Measurements from ENCODE around the gene SLC29A1. TPM values are rescaled to one million over a fixed set of nuclear protein-coding genes. Genes with fewer than 3 reads are reported as not detected.

SLC29A1 gene
- total RNA-seq, 1 donor from 2014 or later = 144 TPM

GRCh38 chr6:44232676-44233566, 9.5 kb downstream of the SLC29A1 start:
- intact Hi-C loops (cut with micrococcal nuclease) = no loop called here
- peaks cover 51% of the 10 kb centered on the region for H3K36me3 Mint-ChIP-seq (ENCODE audit: low read depth)
- peaks cover 19% of the 10 kb centered on the region for H3K4me1 Mint-ChIP-seq
- peak overlapping the region; percentile 48 for H3K27ac Mint-ChIP-seq
- H3K9me3 Mint-ChIP-seq = no peaks in the 10 kb centered on the region
- no peaks in the 10 kb centered on the region for H3K27me3 Mint-ChIP-seq
- no peak for DNase-seq
- H3K4me3 Mint-ChIP-seq = no peak overlapping the region

DNA sequence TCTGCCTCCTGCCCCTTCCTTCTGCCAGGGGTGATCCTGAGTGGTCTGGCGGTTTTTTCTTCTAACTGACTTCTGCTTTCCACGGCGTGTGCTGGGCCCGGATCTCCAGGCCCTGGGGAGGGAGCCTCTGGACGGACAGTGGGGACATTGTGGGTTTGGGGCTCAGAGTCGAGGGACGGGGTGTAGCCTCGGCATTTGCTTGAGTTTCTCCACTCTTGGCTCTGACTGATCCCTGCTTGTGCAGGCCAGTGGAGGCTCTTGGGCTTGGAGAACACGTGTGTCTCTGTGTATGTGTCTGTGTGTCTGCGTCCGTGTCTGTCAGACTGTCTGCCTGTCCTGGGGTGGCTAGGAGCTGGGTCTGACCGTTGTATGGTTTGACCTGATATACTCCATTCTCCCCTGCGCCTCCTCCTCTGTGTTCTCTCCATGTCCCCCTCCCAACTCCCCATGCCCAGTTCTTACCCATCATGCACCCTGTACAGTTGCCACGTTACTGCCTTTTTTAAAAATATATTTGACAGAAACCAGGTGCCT, 10.2 kb downstream of the SLC29A1 start:
- H3K27ac Mint-ChIP-seq = peak overlapping the region; percentile 5
- H3K27me3 Mint-ChIP-seq = no peaks in the 10 kb centered on the region
- intact Hi-C loops (cut with micrococcal nuclease) = no loop called here
- DNase-seq = no peak
- peaks cover 25% of the 10 kb centered on the region for H3K4me1 Mint-ChIP-seq
- H3K36me3 Mint-ChIP-seq (ENCODE audit: low read depth) = peaks cover 51% of the 10 kb centered on the region
- H3K9me3 Mint-ChIP-seq = no peaks in the 10 kb centered on the region
- no peak overlapping the region for H3K4me3 Mint-ChIP-seq

- intact Hi-C loops (cut with micrococcal nuclease) = loop anchor here (5.0 kb wide), 1 partner anchor 137 kb away; no protein-coding TSS in a partner anchor
- H3K27ac Mint-ChIP-seq = no peak overlapping the region
- H3K27me3 Mint-ChIP-seq = no peaks in the 10 kb centered on the region
- no peaks in the 10 kb centered on the region for H3K9me3 Mint-ChIP-seq
- no peak for DNase-seq
- peaks cover 45% of the 10 kb centered on the region for H3K36me3 Mint-ChIP-seq (ENCODE audit: low read depth)
- H3K4me3 Mint-ChIP-seq = no peak overlapping the region
- H3K4me1 Mint-ChIP-seq = peaks cover 31% of the 10 kb centered on the region
These were observed 11.0 kb downstream of the SLC29A1 start for GRCh38 chr6:44234101-44235025.

GRCh38 chr6:44235269-44235668, 11.9 kb downstream of the SLC29A1 start:
- no peak for DNase-seq
- H3K9me3 Mint-ChIP-seq = no peaks in the 10 kb centered on the region
- peaks cover 33% of the 10 kb centered on the region for H3K4me1 Mint-ChIP-seq
- no peak overlapping the region for H3K4me3 Mint-ChIP-seq
- H3K27me3 Mint-ChIP-seq = no peaks in the 10 kb centered on the region
- intact Hi-C loops (cut with micrococcal nuclease) = loop anchor here (5.0 kb wide), 1 partner anchor 138 kb away; no protein-coding TSS in a partner anchor
- peaks cover 39% of the 10 kb centered on the region for H3K36me3 Mint-ChIP-seq (ENCODE audit: low read depth)
- no peak overlapping the region for H3K27ac Mint-ChIP-seq

GRCh38 chr6:44235891-44236516, 12.6 kb downstream of the SLC29A1 start:
- intact Hi-C loops (cut with micrococcal nuclease) = loop anchor here (5.0 kb wide), 1 partner anchor 139 kb away; no protein-coding TSS in a partner anchor
- no peaks in the 10 kb centered on the region for H3K9me3 Mint-ChIP-seq

GRCh38 chr6:44237021-44237812, 13.8 kb downstream of the SLC29A1 start:
- peak overlapping the region; percentile 98 for H3K27ac Mint-ChIP-seq
- H3K27me3 Mint-ChIP-seq = peaks cover 2% of the 10 kb centered on the region
- H3K9me3 Mint-ChIP-seq = no peaks in the 10 kb centered on the region
- H3K4me1 Mint-ChIP-seq = peaks cover 33% of the 10 kb centered on the region
- peak; percentile 90 for DNase-seq
- intact Hi-C loops (cut with micrococcal nuclease) = loop anchor here (5.0 kb wide), 1 partner anchor 140 kb away; no protein-coding TSS in a partner anchor
- peaks cover 26% of the 10 kb centered on the region for H3K36me3 Mint-ChIP-seq (ENCODE audit: low read depth)
- H3K4me3 Mint-ChIP-seq = peak overlapping the region; percentile 89

More at GRCh38 chr6:44235891-44236516, 12.6 kb downstream of the SLC29A1 start:
- no peak overlapping the region for H3K4me3 Mint-ChIP-seq
- DNase-seq = no peak
- H3K27me3 Mint-ChIP-seq = no peaks in the 10 kb centered on the region
- peaks cover 31% of the 10 kb centered on the region for H3K36me3 Mint-ChIP-seq (ENCODE audit: low read depth)
- peaks cover 33% of the 10 kb centered on the region for H3K4me1 Mint-ChIP-seq
- no peak overlapping the region for H3K27ac Mint-ChIP-seq

GRCh38 chr6:44237813-44238433, 14.5 kb downstream of the SLC29A1 start:
- peak overlapping the region; percentile 89 for H3K4me3 Mint-ChIP-seq
- DNase-seq = peak; percentile 96
- peaks cover 33% of the 10 kb centered on the region for H3K4me1 Mint-ChIP-seq
- H3K9me3 Mint-ChIP-seq = no peaks in the 10 kb centered on the region
- intact Hi-C loops (cut with micrococcal nuclease) = loop anchor here (1.0 to 5.0 kb wide), 6 partner anchors 8 to 141 kb away; partner anchors contain the start of genes AARS2, MRPL14 and TMEM63B
- peaks cover 22% of the 10 kb centered on the region for H3K36me3 Mint-ChIP-seq (ENCODE audit: low read depth)
- peaks cover 2% of the 10 kb centered on the region for H3K27me3 Mint-ChIP-seq
- H3K27ac Mint-ChIP-seq = peak overlapping the region; percentile 98

GRCh38 chr6:44238687-44239350, 15.4 kb downstream of the SLC29A1 start:
- no peak for DNase-seq
- intact Hi-C loops (cut with micrococcal nuclease) = loop anchor here (1.0 to 5.0 kb wide), 6 partner anchors 7 to 142 kb away; partner anchors contain the start of genes AARS2, MRPL14 and TMEM63B
- peaks cover 2% of the 10 kb centered on the region for H3K27me3 Mint-ChIP-seq
- peak overlapping the region; percentile 98 for H3K27ac Mint-ChIP-seq
- peak overlapping the region; percentile 89 for H3K4me3 Mint-ChIP-seq
- peaks cover 27% of the 10 kb centered on the region for H3K4me1 Mint-ChIP-seq
- peaks cover 16% of the 10 kb centered on the region for H3K36me3 Mint-ChIP-seq (ENCODE audit: low read depth)
- H3K9me3 Mint-ChIP-seq = no peaks in the 10 kb centered on the region

GRCh38 chr6:44243345-44243744, 19.9 kb downstream of the SLC29A1 start:
- Mint-ChIP-seq H3K27ac (no peak overlapping the region), H3K27me3 (peaks cover 3% of the 10 kb centered on the region), H3K36me3 (ENCODE audit: low read depth) (peaks cover 16% of the 10 kb centered on the region), H3K9me3 (no peaks in the 10 kb centered on the region), H3K4me3 (no peak overlapping the region), H3K4me1 (peaks cover 28% of the 10 kb centered on the region)
- DNase-seq = no peak
- intact Hi-C loops (cut with micrococcal nuclease) = loop anchor here (10.0 kb wide), 1 partner anchor 669 kb away; the partner anchor contains the start of genes POLH and XPO5

- H3K4me1 Mint-ChIP-seq = peaks cover 33% of the 10 kb centered on the region
- H3K4me3 Mint-ChIP-seq = peak overlapping the region; percentile 92
- no peak for DNase-seq
- intact Hi-C loops (cut with micrococcal nuclease) = loop anchor here (10.0 kb wide), 1 partner anchor 671 kb away; the partner anchor contains the start of genes POLH and XPO5
- peaks cover 3% of the 10 kb centered on the region for H3K27me3 Mint-ChIP-seq
- H3K36me3 Mint-ChIP-seq (ENCODE audit: low read depth) = peaks cover 37% of the 10 kb centered on the region
- H3K9me3 Mint-ChIP-seq = no peaks in the 10 kb centered on the region
- H3K27ac Mint-ChIP-seq = peak overlapping the region; percentile 98
These were observed 22.1 kb downstream of the SLC29A1 start for GRCh38 chr6:44245391-44245911.

DNA sequence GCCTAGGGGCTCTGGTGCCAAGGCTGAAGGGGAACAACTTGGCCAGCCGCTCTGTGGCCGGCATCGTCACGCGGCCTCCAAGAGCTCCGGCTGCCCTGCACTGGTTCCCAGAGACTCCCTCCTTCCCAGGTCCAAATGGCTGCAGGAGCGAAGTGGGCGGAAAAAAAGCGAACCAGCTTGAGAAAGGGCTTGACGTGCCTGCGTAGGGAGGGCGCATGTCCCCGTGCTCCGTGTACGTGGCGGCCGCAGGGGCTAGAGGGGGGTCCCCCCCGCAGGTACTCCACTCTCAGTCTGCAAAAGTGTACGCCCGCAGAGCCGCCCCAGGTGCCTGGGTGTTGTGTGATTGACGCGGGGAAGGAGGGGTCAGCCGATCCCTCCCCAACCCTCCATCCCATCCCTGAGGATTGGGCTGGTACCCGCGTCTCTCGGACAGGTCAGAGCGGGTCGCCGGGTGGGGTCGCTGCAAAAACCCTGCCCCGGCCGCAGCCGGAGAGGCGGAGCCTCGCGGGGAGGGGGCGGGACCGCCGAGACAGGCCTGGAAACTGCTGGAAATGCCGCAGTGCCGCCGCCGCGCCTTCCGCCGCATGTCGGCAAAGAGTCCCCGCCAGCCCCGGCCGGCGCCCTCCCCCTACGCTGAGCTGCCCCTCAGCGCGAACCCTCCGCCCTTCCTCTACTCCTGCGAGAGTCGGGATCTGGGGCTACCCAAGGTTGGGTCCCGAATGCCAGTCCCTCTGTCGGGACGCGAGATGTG, 22.7 kb downstream of the SLC29A1 start:
- intact Hi-C loops (cut with micrococcal nuclease) = loop anchor here (1.0 to 10.0 kb wide), 5 partner anchors 8 to 671 kb away; partner anchors contain the start of genes MRPL14, POLH, TMEM63B and VEGFA
- no peaks in the 10 kb centered on the region for H3K9me3 Mint-ChIP-seq
- peaks cover 36% of the 10 kb centered on the region for H3K4me1 Mint-ChIP-seq
- H3K27ac Mint-ChIP-seq = peak overlapping the region; percentile 98
- peak; percentile 96 for DNase-seq
- H3K4me3 Mint-ChIP-seq = peak overlapping the region; percentile 92
- H3K27me3 Mint-ChIP-seq = peaks cover 3% of the 10 kb centered on the region
- H3K36me3 Mint-ChIP-seq (ENCODE audit: low read depth) = peaks cover 43% of the 10 kb centered on the region
